WI38 (cell line): Measurements from ENCODE around the gene KLHL20.
"Not testable (repeated sequence)": the region's sequence is repeated elsewhere in the genome, so short reads cannot be mapped to it uniquely, and the experiment has no call there.

Experiments
- H3K4me3 ChIP-seq: 2 replicates; pipeline ENCODE4 v1.5.1; 2011; ENCODE audit warnings: low read depth, mild to moderate bottlenecking, control low read depth, low read length
- TF ChIP-seq, protein P1 (sequence below): IDR thresholded peaks from 2 replicates; pipeline ENCODE4 v1.5.1; 2012; ENCODE audit warnings: low read depth, mild to moderate bottlenecking, control low read depth, low read length

The KLHL20 gene

GRCh38 chr1:173758980-173759379 lies 44.2 kb downstream of the KLHL20 start:
- TF ChIP-seq, protein P1, sequence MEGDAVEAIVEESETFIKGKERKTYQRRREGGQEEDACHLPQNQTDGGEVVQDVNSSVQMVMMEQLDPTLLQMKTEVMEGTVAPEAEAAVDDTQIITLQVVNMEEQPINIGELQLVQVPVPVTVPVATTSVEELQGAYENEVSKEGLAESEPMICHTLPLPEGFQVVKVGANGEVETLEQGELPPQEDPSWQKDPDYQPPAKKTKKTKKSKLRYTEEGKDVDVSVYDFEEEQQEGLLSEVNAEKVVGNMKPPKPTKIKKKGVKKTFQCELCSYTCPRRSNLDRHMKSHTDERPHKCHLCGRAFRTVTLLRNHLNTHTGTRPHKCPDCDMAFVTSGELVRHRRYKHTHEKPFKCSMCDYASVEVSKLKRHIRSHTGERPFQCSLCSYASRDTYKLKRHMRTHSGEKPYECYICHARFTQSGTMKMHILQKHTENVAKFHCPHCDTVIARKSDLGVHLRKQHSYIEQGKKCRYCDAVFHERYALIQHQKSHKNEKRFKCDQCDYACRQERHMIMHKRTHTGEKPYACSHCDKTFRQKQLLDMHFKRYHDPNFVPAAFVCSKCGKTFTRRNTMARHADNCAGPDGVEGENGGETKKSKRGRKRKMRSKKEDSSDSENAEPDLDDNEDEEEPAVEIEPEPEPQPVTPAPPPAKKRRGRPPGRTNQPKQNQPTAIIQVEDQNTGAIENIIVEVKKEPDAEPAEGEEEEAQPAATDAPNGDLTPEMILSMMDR, result no peak
- H3K4me3 ChIP-seq, result no peak overlapping the region

- H3K4me3 ChIP-seq, result not testable (repeated sequence)
These were observed 49.5 kb downstream of the KLHL20 start for GRCh38 chr1:173764331-173764730.

DNA sequence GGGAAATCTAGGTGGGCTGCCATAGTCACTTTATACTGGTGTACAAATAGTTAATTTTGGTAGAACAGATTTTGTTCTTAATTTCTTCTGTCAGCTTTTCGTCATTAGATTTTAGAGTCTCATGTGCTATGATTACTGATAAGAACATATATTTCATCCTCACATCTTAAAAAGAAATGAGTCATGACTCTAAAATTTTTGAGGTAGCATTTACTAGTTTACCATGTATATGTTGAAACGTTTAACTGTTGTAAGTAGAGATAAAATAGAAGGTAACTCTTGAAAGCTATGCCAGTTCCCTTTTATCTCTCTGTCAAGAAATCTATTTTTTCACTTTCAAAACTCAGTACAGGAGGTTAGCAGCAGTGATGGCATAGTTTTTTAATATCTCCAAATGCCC lies 53.4 kb downstream of the KLHL20 start:
- no peak overlapping the region for H3K4me3 ChIP-seq
- TF ChIP-seq, protein P1, result no peak

GRCh38 chr1:173768827-173769226 lies 54.0 kb downstream of the KLHL20 start:
- TF ChIP-seq, protein P1, result no peak

DNA sequence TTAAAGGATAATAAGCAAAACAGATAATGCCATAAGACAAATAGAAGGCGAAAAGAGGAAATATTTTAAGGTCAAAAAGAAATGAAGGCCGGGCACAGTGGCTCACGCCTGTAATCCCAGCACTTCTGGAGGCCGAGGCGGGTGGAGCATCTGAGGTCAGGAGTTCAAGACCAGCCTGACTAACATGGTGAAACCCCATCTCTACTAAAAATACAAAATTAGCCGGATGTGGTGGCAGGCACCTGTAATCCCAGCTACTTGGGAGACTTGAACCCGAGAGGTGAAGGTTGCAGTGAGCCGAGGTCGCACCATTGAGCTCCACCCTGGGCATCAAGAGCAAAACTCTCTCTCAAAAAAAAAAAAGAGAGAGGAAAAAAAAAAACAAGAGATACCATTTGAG lies 55.5 kb downstream of the KLHL20 start:
- not testable (repeated sequence) for H3K4me3 ChIP-seq

More at GRCh38 chr1:173768827-173769226, 54.0 kb downstream of the KLHL20 start:
- H3K4me3 ChIP-seq, result no peak overlapping the region

- TF ChIP-seq, protein P1, result no peak
These were observed 56.8 kb downstream of the KLHL20 start for GRCh38 chr1:173771560-173771959.

DNA sequence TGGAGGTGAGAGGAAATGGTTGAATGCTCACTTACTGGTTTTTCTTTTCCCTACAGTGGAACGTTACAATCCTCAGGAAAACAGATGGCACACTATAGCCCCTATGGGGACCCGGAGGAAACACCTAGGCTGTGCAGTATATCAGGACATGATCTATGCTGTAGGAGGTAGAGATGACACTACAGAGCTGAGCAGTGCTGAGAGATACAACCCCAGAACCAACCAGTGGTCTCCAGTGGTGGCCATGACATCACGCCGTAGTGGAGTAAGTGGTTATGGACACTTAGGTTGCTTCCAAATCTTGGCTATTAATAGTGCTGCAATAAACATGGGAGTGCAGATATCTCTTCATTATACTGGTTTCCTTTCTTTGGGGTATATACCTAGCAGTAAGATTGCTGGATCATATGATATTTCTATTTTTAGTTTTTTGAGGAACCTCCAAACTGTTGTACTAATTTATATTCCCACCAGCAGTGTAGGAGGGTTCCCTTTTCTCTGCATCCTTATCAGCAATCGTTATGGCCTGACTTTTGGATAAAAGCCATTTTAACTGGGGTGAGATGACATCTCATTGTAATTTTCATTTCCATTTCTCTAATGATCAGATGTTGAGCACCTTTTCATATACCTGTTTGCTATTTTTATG lies 60.9 kb downstream of the KLHL20 start:
- TF ChIP-seq, protein P1, result no peak
- no peak overlapping the region for H3K4me3 ChIP-seq

More at GRCh38 chr1:173771560-173771959, 56.8 kb downstream of the KLHL20 start:
- no peak overlapping the region for H3K4me3 ChIP-seq

- TF ChIP-seq, protein P1, result no peak
- H3K4me3 ChIP-seq, result no peak overlapping the region
These were observed 65.2 kb downstream of the KLHL20 start for GRCh38 chr1:173779936-173780335.
